A549 (cell line): ENCODE results near the gene METTL2B.

Experiments used
- CEBPB ChIP-seq, 2 experiments: fragments of >200 bp in 1 of 2; sonication (Bioruptor Twin) in 1 of 2; formaldehyde crosslinking in 1 of 2; IDR thresholded peaks; 2 replicates each; pipeline ENCODE4 v1.6.1; 2012 to 2016
- CHD2 ChIP-seq: fragments of 150-350 bp; IDR thresholded peaks from 2 replicates; pipeline ENCODE4 v1.6.1; 2014; ENCODE audit warnings: low read length; ENCODE audit not compliant: partially characterized antibody
- CHD4 ChIP-seq: fragments of 200-600 bp; sonication (generic); IDR thresholded peaks from 2 replicates; pipeline ENCODE4 v1.6.1; 2016; ENCODE audit warnings: antibody characterized with exemption, mild to moderate bottlenecking, borderline replicate concordance
- CTCF ChIP-seq: fragments of >200 bp; sonication (Bioruptor Twin); formaldehyde crosslinking; IDR thresholded peaks from 3 replicates; pipeline ENCODE4 v1.5.1; 2016
- EHMT2 ChIP-seq: fragments of 200-600 bp; sonication (generic); IDR thresholded peaks from 2 replicates; pipeline ENCODE4 v1.6.1; 2016; ENCODE audit warnings: antibody characterized with exemption, low read depth, mild to moderate bottlenecking, moderate library complexity
- EP300 ChIP-seq, 2 experiments: fragments of >200 bp; sonication (Bioruptor Twin); formaldehyde crosslinking; IDR thresholded peaks; 2 replicates in 1 of 2; 3 replicates in 1 of 2; pipeline ENCODE4 v1.6.1; 2016 to 2017
- ESRRA ChIP-seq: fragments of 150-350 bp; IDR thresholded peaks from 2 replicates; pipeline ENCODE4 v1.6.1; 2014; ENCODE audit warnings: mild to moderate bottlenecking, low read length, borderline replicate concordance
- HDAC2 ChIP-seq: fragments of 200-600 bp; sonication (generic); IDR thresholded peaks from 2 replicates; pipeline ENCODE4 v1.6.1; 2016
- KDM5A ChIP-seq: fragments of 200-600 bp; sonication (generic); IDR thresholded peaks from 2 replicates; pipeline ENCODE4 v1.6.1; 2016; ENCODE audit warnings: antibody characterized with exemption, mild to moderate bottlenecking
- NPAS2 ChIP-seq: fragments of 250-450 bp; sonication (Bioruptor Pico); IDR thresholded peaks from 2 replicates; pipeline ENCODE4 v1.8.0; 2022; ENCODE audit warnings: mild to moderate bottlenecking, moderate library complexity, borderline replicate concordance
- POLR2A ChIP-seq: IDR thresholded peaks from 2 replicates; pipeline ENCODE4 v1.6.1; 2012; ENCODE audit warnings: mild to moderate bottlenecking, low read length
- RAD21 ChIP-seq, 2 experiments: fragments of >200 bp in 1 of 2; sonication (Bioruptor Twin) in 1 of 2; formaldehyde crosslinking in 1 of 2; IDR thresholded peaks in 1 of 2; conservative IDR thresholded peaks in 1 of 2; 2 replicates in 1 of 2; 3 replicates in 1 of 2; pipeline ENCODE4 v1.6.1; 2012 to 2018; ENCODE audit warnings: inconsistent platforms in 1 of 2
- REST ChIP-seq: fragments of 200-600 bp; sonication (generic); IDR thresholded peaks from 2 replicates; pipeline ENCODE4 v1.6.1; 2016; ENCODE audit warnings: antibody characterized with exemption, mild to moderate bottlenecking, moderate library complexity
- TF ChIP-seq, protein P1 (sequence below): fragments of 250-450 bp; sonication (Bioruptor Pico); IDR thresholded peaks from 2 replicates; pipeline ENCODE4 v1.5.0; 2020; ENCODE audit warnings: low read depth, mild to moderate bottlenecking, moderate library complexity

DNA sequence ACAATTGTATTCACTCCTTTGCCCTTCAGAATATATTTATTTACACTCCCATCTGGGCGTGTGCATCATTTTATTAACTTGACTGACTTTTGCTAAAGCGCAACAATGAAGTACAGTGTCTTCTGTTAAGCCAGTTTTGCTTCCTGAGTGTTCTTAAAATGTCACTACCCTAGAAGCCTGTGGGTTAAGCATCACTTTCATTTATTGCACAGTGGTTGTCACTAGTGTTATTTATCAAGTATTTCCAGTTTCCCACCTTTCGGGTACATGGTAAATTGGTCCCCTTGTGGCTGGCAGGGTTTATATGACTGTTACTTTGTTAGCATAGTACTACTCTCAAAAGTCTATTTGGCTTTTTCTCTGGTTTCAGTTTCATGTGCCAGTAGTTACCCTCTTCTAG, 17.6 kb upstream of the METTL2B start:
- TF ChIP-seq EHMT2 (no peak), CTCF (no peak), CHD2 (no peak), EP300 (IDR thresholded peaks at IDR 0.05) (no peak), RAD21 (conservative IDR thresholded peaks at IDR 0.05 in 1 of 2, IDR thresholded peaks at IDR 0.05 in 1 of 2) (no peak), ESRRA (no peak), HDAC2 (no peak), NPAS2 (CRISPR knock-in tag) (no peak), REST (no peak), CHD4 (no peak), POLR2A (no peak), CEBPB (IDR thresholded peaks at IDR 0.05) (no peak), KDM5A (no peak)
- TF ChIP-seq, protein P1, sequence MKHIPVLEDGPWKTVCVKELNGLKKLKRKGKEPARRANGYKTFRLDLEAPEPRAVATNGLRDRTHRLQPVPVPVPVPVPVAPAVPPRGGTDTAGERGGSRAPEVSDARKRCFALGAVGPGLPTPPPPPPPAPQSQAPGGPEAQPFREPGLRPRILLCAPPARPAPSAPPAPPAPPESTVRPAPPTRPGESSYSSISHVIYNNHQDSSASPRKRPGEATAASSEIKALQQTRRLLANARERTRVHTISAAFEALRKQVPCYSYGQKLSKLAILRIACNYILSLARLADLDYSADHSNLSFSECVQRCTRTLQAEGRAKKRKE (CRISPR knock-in tag), result no peak
